ENCODE data around the gene CEND1.

GRCh38 chr11:766936-767210, 23.0 kb downstream of the CEND1 start:
- TF ChIP-seq CTCF (IDR thresholded peaks at IDR 0.05; ENCODE audit: low read depth, low read length) (no peak), EZH2phosphoT487 (IDR thresholded peaks at IDR 0.05; ENCODE audit: low read depth) (no peak)
